ENCODE measurements around the gene ATIC. TPM values are rescaled to one million over a fixed set of nuclear protein-coding genes. Genes with fewer than 3 reads are reported as not detected.

The ATIC gene
- total and polyA plus RNA-seq, 2 donors from 2014 or later: 75.9 to 101 TPM

DNA sequence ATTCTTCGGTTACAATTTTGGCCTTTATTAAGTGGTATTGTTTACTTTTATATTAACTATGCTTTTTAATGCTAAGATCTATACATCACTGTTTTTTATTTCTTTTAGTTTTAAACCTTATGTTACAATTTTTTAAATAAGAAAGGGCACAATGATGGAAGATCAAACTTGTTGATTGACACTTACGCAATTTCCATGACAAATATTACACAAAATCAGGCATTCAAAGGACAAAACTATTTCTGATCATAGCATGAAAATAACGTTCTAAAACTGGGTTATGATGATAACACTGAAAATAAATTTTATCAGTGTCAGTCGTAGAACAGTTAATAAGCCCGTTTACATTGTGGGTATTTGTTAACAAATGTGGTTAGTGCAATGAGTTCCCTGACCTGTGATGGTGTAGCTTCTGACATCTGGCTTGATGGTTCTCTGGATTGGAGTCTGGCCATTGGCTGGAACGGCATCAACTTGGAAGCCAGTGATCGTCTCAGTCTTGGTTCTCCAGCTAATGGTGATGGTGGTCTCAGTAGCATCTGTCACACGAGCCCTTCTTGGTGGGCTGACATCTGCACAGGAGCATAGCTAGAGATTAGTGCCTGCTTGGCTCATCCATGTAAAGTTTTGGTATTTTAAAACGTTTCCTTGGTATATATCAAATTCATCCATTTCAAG, 64.4 kb downstream of the ATIC start:
- Histone ChIP-seq H3K27ac (ENCODE audit: low read depth in 2 of 2, low read length in 2 of 2) (no peak overlapping the region), H3K4me1 (ENCODE audit: control insufficient read depth in 2 of 3, insufficient read depth in 2 of 3, low read depth in 1 of 3, low read length in 3 of 3) (no peaks in the 10 kb centered on the region), H3K36me3 (ENCODE audit: control insufficient read depth in 2 of 3, insufficient read depth in 3 of 3, low read length in 3 of 3) (peaks cover 3 to 14% (median 3%) of the 10 kb centered on the region in 3 donors), H3K27me3 (ENCODE audit: control insufficient read depth, insufficient read depth, low read length) (no peaks in the 10 kb centered on the region), H3K9ac (ENCODE audit: low read length in 3 of 3) (no peak overlapping the region), H3K4me3 (ENCODE audit: low read length in 3 of 3) (no peak overlapping the region), H3K9me3 (ENCODE audit: control insufficient read depth in 2 of 3, insufficient read depth in 1 of 3, low read length in 3 of 3) (no peaks in the 10 kb centered on the region)
- FAIRE-seq (no peak), DNase-seq (no peak)
- intact Hi-C loops (cut with DNase I): no loop called here
- TF ChIP-seq, protein P1, sequence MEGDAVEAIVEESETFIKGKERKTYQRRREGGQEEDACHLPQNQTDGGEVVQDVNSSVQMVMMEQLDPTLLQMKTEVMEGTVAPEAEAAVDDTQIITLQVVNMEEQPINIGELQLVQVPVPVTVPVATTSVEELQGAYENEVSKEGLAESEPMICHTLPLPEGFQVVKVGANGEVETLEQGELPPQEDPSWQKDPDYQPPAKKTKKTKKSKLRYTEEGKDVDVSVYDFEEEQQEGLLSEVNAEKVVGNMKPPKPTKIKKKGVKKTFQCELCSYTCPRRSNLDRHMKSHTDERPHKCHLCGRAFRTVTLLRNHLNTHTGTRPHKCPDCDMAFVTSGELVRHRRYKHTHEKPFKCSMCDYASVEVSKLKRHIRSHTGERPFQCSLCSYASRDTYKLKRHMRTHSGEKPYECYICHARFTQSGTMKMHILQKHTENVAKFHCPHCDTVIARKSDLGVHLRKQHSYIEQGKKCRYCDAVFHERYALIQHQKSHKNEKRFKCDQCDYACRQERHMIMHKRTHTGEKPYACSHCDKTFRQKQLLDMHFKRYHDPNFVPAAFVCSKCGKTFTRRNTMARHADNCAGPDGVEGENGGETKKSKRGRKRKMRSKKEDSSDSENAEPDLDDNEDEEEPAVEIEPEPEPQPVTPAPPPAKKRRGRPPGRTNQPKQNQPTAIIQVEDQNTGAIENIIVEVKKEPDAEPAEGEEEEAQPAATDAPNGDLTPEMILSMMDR (IDR thresholded peaks at IDR 0.05; ENCODE audit: borderline replicate concordance, extremely low read depth, insufficient read depth): no peak

- TF ChIP-seq, protein P1 (IDR thresholded peaks at IDR 0.05; ENCODE audit: borderline replicate concordance, extremely low read depth, insufficient read depth): no peak
- intact Hi-C loops (cut with DNase I): no loop called here
- H3K4me3 ChIP-seq (ENCODE audit: low read length in 3 of 3): no peak overlapping the region
- H3K4me1 ChIP-seq (ENCODE audit: control insufficient read depth in 2 of 3, insufficient read depth in 2 of 3, low read depth in 1 of 3, low read length in 3 of 3): no peaks in the 10 kb centered on the region
- no peaks in the 10 kb centered on the region for H3K9me3 ChIP-seq (ENCODE audit: control insufficient read depth in 2 of 3, insufficient read depth in 1 of 3, low read length in 3 of 3)
- no peak overlapping the region for H3K9ac ChIP-seq (ENCODE audit: low read length in 3 of 3)
- FAIRE-seq (no peak), DNase-seq (no peak)
- H3K36me3 ChIP-seq (ENCODE audit: control insufficient read depth in 2 of 3, insufficient read depth in 3 of 3, low read length in 3 of 3): peaks cover 3 to 14% (median 3%) of the 10 kb centered on the region in 3 donors
- H3K27ac ChIP-seq (ENCODE audit: low read depth in 2 of 2, low read length in 2 of 2): no peak overlapping the region
- H3K27me3 ChIP-seq (ENCODE audit: control insufficient read depth, insufficient read depth, low read length): no peaks in the 10 kb centered on the region
These were observed 65.4 kb downstream of the ATIC start for GRCh38 chr2:215377283-215377682.

DNA sequence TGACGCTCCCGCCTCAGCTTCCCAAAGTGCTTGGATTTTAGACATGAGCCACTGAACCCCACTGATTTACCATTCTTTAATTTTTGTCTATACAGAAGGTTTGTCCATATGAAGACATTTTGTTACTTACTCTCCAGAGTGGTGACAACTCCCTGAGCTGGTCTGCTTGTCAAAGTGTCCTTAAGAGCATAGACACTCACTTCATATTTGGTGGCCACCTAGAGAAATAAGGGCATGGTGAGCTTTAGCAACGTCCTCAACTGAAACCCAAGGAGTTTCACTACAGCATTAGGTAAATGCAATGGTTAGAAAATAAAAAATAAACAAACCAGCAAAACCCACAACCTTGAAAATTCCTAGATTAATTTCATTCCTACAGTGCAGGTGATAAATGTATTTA, 66.2 kb downstream of the ATIC start:
- TF ChIP-seq, protein P1 (IDR thresholded peaks at IDR 0.05; ENCODE audit: borderline replicate concordance, extremely low read depth, insufficient read depth): no peak
- H3K9me3 ChIP-seq (ENCODE audit: control insufficient read depth in 2 of 3, insufficient read depth in 1 of 3, low read length in 3 of 3): no peaks in the 10 kb centered on the region
- H3K4me1 ChIP-seq (ENCODE audit: control insufficient read depth in 2 of 3, insufficient read depth in 2 of 3, low read depth in 1 of 3, low read length in 3 of 3): no peaks in the 10 kb centered on the region
- H3K27me3 ChIP-seq (ENCODE audit: control insufficient read depth, insufficient read depth, low read length): no peaks in the 10 kb centered on the region
- H3K27ac ChIP-seq (ENCODE audit: low read depth in 2 of 2, low read length in 2 of 2): no peak overlapping the region
- no peak overlapping the region for H3K4me3 ChIP-seq (ENCODE audit: low read length in 3 of 3)
- DNase-seq (no peak), FAIRE-seq (no peak)
- H3K36me3 ChIP-seq (ENCODE audit: control insufficient read depth in 2 of 3, insufficient read depth in 3 of 3, low read length in 3 of 3): peaks cover 3 to 14% (median 3%) of the 10 kb centered on the region in 3 donors
- no peak overlapping the region for H3K9ac ChIP-seq (ENCODE audit: low read length in 3 of 3)
- intact Hi-C loops (cut with DNase I): no loop called here

All from kidney (tissue), 14 donors.